ENCODE measurements around the gene CUBN. TPM values are rescaled to one million over a fixed set of nuclear protein-coding genes. Genes with fewer than 3 reads are reported as not detected.

Gene CUBN
- total and polyA plus RNA-seq, 8 donors, result 0.28 to 1.3 (median 0.66) TPM

DNA sequence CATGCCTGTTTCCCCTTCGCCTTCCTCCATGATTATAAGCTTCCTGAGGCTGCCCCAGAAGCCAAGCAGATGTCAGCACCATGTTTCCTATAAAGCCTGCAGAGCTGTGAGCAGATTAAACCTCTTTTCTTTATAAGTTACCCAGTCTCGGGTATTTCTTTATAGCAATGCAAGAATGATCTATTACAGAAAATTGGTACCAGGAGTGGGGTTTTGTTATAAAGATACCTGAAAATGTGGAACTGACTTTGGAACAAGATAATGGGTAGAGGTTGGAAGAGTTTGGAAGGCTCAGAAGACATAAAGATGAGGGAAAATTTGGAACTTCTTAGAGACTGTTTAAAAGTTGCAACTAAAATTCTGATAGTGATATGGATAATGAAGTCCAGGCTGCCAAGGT, 307.6 kb downstream of the CUBN start:
- no peaks in the 10 kb centered on the region for H3K9me3 ChIP-seq
- intact Hi-C loops (cut with DNase I), result loop anchor here in 1 of 3 donors (5.0 kb wide), 1 partner anchor 430 kb away; no protein-coding TSS in a partner anchor
- WGBS, 2 donors, result 84 to 87% methylated on average over 2 of the region's 2 CpGs
- H3K27ac ChIP-seq, result no peak overlapping the region
- TF ChIP-seq, protein P1, sequence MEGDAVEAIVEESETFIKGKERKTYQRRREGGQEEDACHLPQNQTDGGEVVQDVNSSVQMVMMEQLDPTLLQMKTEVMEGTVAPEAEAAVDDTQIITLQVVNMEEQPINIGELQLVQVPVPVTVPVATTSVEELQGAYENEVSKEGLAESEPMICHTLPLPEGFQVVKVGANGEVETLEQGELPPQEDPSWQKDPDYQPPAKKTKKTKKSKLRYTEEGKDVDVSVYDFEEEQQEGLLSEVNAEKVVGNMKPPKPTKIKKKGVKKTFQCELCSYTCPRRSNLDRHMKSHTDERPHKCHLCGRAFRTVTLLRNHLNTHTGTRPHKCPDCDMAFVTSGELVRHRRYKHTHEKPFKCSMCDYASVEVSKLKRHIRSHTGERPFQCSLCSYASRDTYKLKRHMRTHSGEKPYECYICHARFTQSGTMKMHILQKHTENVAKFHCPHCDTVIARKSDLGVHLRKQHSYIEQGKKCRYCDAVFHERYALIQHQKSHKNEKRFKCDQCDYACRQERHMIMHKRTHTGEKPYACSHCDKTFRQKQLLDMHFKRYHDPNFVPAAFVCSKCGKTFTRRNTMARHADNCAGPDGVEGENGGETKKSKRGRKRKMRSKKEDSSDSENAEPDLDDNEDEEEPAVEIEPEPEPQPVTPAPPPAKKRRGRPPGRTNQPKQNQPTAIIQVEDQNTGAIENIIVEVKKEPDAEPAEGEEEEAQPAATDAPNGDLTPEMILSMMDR (IDR thresholded peaks at IDR 0.05), result no peak
- FAIRE-seq (no peak), ATAC-seq (no peak), DNase-seq (no peak)
- H3K27me3 ChIP-seq, result no peaks in the 10 kb centered on the region
- no peaks in the 10 kb centered on the region for H3K4me1 ChIP-seq
- H3K4me3 ChIP-seq, result no peak overlapping the region
- no peaks in the 10 kb centered on the region for H3K36me3 ChIP-seq

DNA sequence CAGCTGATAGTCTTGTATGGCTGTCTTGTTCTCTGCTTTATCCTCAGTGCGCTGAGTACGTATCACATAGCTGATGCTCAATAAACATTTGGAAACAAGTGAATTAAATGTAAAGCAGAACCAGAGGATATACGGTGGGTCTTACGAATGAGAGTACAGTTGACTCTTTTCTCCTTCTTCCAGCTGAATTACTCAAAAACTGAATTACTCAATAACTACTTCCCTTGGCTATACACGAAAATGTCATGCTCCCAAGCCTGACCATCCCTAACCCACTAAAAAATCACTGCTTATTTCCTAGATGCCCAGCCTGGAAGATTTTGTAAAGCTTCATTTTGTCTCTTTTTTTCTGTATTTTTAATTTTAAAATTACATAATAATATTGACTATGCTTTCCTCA, 309.2 kb downstream of the CUBN start:
- FAIRE-seq (no peak), ATAC-seq (no peak), DNase-seq (no peak)
- TF ChIP-seq, protein P1 (IDR thresholded peaks at IDR 0.05), result no peak
- no peak overlapping the region for H3K4me3 ChIP-seq
- H3K27ac ChIP-seq, result no peak overlapping the region
- peaks cover 0 to 5% (median 0%) of the 10 kb centered on the region in 3 donors for H3K4me1 ChIP-seq
- H3K27me3 ChIP-seq, result no peaks in the 10 kb centered on the region
- intact Hi-C loops (cut with DNase I), result loop anchor here in 1 of 3 donors (5.0 kb wide), 1 partner anchor 432 kb away; no protein-coding TSS in a partner anchor
- 86 to 87% methylated on average over 5 of the region's 5 CpGs for WGBS, 2 donors
- H3K9me3 ChIP-seq, result no peaks in the 10 kb centered on the region
- H3K36me3 ChIP-seq, result no peaks in the 10 kb centered on the region

DNA sequence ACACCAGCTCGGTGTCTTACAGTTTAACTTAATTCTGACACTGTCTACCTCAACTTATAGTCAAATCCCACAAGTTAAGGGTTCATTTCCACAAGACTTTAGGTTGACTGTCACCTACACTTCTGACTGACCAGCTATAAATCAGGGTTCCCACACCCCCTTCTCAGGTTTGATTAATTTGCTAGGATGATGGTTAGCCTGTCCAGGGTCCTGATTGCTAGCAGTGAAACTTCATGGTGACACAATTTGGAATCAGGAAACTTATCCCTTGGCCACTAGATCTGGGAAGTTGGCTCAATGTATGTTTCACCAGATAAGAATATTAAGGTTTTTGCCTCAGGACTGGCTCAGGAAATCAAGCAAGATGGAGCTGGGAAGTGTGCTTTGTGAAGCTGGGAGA, 309.6 kb downstream of the CUBN start:
- DNase-seq (no peak), FAIRE-seq (no peak), ATAC-seq (no peak)
- Histone ChIP-seq H3K36me3 (no peaks in the 10 kb centered on the region), H3K27ac (no peak overlapping the region), H3K4me1 (peaks cover 0 to 7% (median 0%) of the 10 kb centered on the region in 3 donors), H3K27me3 (no peaks in the 10 kb centered on the region), H3K9me3 (no peaks in the 10 kb centered on the region), H3K4me3 (no peak overlapping the region)
- intact Hi-C loops (cut with DNase I), result loop anchor here in 1 of 3 donors (5.0 kb wide), 1 partner anchor 432 kb away; no protein-coding TSS in a partner anchor
- TF ChIP-seq, protein P1 (IDR thresholded peaks at IDR 0.05), result no peak
- WGBS, 2 donors, result 88 to 100% methylated on average over 1 of the region's 1 CpG

DNA sequence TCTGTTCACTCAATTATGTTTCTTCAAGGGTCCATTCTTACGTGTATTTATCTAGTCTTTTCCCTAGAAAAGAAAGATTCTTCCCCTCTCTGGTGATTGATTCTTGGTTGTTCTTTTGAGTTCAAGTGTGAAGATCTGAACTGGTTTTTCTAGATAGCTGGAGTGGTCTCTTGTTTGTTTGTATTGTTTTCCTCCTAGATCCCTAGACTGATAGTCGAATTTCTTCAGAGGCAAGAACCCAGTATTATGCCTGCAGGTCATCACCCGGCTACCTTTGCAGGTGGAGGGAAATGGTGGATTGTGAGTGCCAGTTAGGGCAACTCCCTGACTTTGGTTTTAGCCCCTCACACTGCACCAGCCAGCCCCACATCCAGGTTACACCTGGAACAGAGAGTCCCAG, 310.2 kb downstream of the CUBN start:
- no peak for ATAC-seq
- Histone ChIP-seq H3K27me3 (no peaks in the 10 kb centered on the region), H3K4me3 (no peak overlapping the region), H3K36me3 (no peaks in the 10 kb centered on the region), H3K9me3 (no peaks in the 10 kb centered on the region), H3K4me1 (peaks cover 0 to 10% (median 0%) of the 10 kb centered on the region in 3 donors), H3K27ac (no peak overlapping the region)
- no peak for FAIRE-seq
- TF ChIP-seq, protein P1 (IDR thresholded peaks at IDR 0.05), result no peak
- DNase-seq, result no peak
- WGBS, 2 donors, result 56 to 72% methylated on average over 3 of the region's 3 CpGs
- intact Hi-C loops (cut with DNase I), result no loop called here

DNA sequence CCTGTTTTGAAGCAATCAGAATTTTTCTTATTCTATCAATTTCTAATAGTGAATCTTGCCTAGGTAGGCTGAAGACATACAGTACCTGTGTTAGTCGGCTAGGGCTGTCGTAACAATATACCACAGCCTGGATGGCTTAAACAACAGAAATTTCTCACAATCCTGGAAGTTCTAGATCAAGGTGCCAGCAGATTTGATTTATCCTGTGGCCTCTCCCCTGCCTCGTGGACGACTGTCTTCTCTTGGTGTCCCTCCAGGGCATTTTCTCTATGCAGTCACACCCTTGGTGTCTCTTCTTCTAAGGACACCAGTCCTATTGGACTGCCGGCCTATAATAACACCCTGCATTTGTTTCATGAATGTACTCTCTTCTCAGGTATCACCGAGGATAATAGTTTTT, 310.6 kb downstream of the CUBN start:
- DNase-seq, result no peak
- no peak for ATAC-seq
- no peak for FAIRE-seq
- 79 to 84% methylated on average over 6 of the region's 6 CpGs for WGBS, 2 donors
- no peaks in the 10 kb centered on the region for H3K27me3 ChIP-seq
- no peak overlapping the region for H3K4me3 ChIP-seq
- H3K4me1 ChIP-seq, result peaks cover 0 to 10% (median 0%) of the 10 kb centered on the region in 3 donors
- TF ChIP-seq, protein P1 (IDR thresholded peaks at IDR 0.05), result no peak
- no peaks in the 10 kb centered on the region for H3K36me3 ChIP-seq
- H3K27ac ChIP-seq, result no peak overlapping the region
- H3K9me3 ChIP-seq, result no peaks in the 10 kb centered on the region
- intact Hi-C loops (cut with DNase I), result no loop called here

Measured in pancreas (tissue), 10 donors.